Stimulated activated CD8-positive, alpha-beta memory T cell treated with anti-CD3 and anti-CD28 coated beads, Interleukin-15, amount 100 ng/mL, for 4 hours (primary cell): Measurements from ENCODE around the gene SPRED1.
"Not testable (repeated sequence)": the region's sequence is repeated elsewhere in the genome, so short reads cannot be mapped to it uniquely, and the experiment has no call there.

Experiments used
- DNase-seq, 2 donors: peaks; one replicate each; pipeline ENCODE4 v3.0.0-alpha.2; 2020; ENCODE audit warnings: low read depth in 2 of 2

Gene SPRED1

DNA sequence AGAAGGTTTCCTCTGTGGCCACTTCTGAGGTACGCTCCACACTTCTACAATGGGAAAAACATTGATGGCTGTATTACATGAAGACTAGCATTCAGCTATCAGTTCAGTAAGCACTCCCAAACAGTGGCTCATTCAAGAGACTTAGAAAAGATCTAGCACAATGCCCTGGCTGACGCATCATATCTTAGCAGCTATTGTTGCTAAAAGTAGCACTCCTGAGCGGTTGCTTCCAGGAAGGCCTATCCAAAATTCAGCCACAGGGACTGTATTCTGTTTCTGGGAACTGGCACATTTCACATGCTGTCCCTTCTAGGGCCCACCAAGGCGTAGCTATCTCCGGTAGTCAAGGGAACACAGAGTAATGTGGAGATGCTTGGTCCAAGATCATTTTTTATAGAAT lies 21.2 kb upstream of the SPRED1 start:
- DNase-seq: no peak

DNA sequence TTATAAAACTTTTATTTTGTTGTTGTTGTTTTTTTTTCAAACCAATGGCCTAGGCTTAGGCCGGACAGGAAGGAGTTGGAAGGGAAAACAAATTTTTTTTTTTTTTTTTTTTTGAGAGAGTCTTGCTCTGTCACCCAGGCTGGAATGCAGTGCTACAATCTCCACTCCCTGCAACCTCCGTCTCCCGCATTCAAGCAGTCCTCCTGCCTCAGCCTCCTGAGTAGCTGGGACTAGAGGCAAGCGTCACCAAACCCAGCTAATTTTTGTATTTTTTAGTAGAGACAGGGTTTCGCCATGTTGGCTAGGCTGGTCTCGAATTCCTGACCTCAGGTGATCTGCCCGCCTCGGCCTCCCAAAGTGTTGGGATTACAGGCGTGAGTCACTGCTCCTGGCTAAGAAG lies 15.6 kb upstream of the SPRED1 start:
- not testable (repeated sequence) for DNase-seq

DNA sequence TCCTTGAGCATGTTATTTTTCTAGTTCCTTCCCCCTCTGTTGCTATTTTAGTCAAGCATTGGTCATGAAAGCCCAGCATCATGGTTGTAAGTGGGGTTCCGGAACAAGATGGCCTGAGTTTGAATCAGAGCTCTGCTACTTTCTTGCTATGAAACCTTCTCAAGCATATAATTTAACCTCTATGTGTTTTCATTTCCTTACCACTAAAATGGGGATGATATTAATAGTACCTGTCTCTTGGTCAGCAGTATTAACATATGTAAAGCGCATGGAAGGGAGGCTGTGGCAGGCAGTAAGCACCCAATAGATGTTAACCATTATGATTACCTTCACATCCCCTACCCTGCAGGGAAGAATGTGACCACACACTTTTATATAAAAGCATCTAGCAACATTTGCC lies 14.3 kb upstream of the SPRED1 start:
- DNase-seq: no peak

DNA sequence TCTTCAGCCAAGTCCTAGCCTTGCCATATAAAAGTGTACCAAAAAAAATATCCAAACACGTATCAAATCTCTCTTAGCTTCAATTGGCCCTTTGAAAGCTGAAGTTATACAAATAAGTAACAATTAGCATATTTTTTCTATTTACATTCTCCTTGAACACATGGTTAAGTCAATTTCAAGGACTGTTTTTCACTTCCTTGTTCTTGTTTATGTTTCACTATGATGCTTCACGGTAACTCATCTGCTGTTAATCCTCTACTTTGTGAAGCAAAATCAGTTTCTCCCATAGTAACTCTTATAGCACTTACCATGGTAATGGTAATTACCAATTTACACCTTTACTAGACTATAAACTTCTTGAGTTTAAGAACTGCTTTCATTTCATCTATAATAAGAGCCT lies 10.6 kb upstream of the SPRED1 start:
- no peak for DNase-seq

DNA sequence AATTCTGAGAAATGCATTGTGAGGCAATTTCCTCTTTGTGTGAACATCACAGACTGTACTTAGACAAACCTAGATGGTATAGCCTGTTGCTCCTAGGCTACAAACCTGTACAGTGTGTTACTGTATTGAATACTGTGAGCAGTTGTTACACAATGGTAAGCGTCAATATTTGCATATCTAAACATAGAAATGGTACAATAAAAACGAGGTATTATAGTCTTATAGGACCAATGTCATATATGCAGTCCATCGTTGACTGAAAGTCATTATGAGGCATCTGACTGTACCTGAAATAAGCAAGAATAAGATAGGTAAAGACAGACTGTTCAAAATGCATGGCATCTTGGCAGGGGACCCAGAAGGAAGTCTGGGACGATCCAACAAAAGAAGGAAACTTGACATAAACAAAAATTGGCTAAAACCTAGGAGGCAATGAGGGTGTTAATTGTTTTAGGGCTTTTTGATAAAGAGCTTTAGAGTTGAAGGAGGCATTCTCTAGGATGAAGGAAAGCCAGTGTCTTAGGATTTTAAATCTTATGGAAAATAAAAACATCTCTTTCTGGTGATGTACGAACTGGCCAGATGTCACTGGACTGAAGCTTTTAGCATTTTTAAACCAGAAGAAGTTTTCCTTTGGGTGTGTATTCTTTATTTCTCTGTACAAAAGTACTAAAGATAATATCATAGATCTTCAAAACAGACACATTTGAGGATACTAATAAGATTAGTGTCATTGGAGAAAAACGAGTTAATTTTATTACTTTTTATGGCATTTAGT lies 9.2 kb upstream of the SPRED1 start:
- DNase-seq: no peak

DNA sequence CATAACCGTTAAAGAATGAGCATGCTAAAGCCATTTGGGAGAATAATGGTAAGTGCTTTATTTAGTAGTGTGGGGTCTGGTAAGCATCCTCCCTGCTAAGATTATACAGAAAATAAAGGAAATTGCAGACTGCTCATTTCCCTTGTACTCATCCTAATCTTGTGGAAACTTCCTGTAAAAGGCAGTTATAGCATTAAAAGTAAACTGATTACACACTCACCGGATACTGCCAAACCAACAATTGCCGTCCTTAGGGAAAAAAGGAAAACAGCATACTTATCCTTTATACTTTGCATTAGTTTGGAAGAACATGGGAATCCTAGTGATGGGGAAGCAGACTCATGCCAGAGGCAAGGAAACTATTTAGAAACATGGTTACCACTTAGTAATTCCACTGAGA lies 5.3 kb upstream of the SPRED1 start:
- DNase-seq: no peak

DNA sequence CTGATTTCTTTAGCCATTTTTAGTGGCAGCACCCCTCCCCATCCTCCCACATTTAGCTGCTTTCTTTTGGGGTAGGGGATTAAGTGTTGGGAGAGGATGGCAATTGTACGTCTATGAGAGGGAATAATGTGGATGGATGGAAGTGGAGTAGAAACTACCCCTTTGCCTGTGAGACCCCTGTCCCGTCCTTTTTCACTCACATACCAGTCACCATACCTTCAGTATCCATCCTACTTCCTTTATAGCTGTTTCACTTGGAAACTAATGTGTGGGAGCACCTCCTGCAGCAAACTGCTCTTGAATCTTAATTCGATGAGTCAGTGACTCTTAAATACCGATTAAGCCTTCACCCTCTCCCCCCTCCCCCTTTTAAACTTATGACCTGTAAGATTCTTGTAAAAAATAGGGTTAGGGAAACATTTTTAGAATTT lies 730 bp downstream of the SPRED1 start:
- DNase-seq: no peak

DNA sequence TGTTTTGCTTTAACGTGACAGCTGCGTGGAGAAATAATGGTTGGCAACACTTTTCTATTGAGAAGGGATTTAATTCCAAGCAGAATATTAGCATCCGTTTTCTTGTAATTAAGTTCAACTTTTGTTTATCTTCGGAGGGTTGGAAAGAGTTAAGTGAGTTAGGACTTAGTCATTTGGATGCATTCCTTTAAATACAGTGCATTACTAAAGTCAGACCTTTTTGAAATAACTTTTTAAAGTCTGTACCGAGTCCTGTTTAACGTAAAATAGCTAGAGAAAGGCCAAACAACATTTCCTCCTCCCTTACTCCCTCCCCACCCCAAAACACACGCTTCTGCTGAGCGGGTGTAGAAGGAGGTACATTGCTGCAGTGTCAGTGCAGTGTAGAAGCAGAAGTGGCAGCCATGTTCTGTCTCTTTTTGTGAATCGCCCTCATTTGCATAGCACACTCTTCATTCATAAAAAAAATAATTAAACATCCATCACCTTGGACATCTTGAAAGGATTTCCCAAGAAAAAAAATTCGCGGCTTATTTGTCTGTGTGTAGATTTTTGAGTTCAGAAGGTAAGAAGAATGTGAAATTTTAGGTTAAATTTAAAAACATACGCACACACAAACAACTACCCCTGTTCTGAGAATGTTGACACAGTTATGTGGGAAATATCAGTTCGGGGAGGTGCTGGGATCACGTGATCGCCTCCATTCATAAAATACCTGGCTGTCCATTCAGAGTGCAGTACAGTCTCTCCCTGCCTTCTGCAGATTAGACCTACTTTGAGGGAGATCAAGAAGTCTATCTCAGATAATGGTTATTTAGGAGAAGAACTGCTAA lies 1.6 kb downstream of the SPRED1 start:
- no peak for DNase-seq

DNA sequence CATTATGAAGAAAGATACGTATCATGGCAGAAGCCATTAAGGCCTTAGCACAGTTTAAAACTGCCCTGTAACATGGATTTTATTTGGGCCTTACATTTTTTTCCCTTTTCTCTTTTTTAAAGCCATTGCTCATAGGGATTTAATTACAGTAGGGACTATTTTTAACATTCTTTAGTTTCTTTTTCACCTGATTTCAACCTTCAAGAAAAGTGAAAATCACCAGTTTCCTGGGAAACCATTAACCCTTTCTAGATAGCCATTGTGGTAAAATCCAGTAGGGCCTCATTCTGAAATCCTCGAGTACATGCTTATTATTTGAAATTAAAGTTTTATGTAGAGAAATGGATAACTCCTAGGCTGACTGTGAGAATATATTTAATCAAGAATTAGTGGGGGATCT lies 3.1 kb downstream of the SPRED1 start:
- DNase-seq: no peak

DNA sequence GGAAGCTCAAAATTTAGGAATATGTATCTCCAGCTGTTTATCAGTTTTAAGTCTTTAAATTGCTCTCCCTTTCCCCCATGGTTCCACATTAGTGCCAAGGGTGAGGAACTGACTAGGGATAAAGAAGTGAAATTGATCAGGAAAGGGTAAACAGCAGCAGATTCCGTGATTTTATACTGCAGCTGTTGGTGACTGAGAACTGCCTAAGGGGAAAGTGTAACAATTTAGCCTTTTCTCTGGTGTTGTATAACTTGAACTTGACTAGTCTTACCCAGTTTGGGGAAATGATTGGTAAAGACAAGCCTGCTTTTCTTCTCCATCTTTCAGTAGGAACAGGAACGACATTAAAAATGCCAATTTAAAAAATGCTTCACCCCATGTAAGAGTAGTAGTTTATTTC lies 5.0 kb downstream of the SPRED1 start:
- no peak for DNase-seq

DNA sequence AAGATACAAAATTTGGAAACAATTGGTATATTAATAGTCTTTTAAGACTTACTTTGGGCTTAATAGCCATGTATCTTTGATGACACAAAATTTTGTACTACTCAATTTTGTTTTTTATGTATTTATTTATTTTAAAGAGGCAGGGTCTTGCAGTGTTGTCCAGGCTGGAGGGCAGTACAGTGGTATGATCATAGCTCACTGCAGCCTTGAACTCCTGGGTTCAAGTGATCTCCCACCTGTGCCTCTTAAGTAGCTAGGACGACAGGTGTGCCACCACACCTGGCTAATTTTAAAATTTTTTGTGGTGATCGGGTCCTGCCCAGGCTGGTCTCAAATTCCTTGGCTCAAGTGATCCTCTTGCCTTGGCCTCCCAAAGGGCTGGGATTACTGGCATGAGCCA lies 6.5 kb downstream of the SPRED1 start:
- no peak for DNase-seq

DNA sequence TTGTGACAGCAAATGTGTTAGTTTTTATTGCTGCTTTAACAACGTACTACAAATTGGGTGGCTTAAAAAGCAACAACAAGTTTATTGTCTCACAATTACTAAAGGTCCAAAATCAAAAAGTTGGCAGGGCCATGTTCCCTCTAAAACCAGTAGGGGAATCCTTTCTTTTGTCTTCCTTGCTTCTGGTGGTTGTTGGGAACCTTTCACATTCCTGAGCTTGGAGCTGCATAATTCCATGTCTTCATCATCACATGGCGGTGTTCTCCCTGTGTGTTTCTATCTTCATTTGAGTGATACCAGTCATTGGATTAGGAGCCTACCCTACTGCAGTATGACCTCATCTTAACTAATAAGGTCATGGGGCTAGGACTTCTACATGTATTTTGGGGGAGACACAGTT lies 7.4 kb downstream of the SPRED1 start:
- no peak for DNase-seq

DNA sequence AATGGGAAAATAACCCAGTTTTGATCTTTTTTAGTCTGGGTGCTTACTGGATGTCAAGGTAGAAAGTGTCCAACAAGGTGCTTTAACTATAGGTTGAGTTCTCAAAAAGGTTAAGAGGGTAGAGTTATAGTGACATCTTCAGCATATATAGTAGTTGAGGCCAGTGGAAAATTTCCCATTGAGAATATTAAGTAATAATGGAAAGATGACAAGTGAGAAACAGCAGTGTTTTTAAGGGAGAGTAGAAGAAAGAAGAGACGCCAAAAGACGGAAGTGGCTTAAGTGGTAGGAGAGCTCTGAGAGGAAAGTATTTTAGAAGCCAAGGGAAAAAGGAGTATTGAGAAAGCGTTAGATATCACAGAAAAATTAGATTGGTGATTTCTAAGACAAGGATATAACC lies 10.6 kb downstream of the SPRED1 start:
- DNase-seq: no peak

DNA sequence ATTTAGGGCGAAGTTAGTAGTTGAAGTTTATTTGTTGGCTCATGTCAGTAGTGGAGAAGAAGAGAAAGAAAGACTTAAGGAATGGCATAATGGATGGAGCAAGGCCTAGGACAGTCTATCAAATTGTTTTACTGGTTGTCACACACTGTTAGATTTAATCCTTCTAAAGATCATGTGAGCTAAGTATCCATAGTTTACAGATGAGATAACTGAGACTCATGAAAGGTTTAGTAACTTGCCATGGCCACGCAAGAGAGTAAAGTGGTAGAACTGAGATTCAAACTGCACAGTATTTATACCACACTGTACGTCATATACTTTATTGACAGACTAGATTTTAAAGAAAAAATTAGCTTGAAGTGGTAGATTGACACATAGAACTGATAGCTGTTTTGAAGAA lies 11.4 kb downstream of the SPRED1 start:
- DNase-seq: no peak

DNA sequence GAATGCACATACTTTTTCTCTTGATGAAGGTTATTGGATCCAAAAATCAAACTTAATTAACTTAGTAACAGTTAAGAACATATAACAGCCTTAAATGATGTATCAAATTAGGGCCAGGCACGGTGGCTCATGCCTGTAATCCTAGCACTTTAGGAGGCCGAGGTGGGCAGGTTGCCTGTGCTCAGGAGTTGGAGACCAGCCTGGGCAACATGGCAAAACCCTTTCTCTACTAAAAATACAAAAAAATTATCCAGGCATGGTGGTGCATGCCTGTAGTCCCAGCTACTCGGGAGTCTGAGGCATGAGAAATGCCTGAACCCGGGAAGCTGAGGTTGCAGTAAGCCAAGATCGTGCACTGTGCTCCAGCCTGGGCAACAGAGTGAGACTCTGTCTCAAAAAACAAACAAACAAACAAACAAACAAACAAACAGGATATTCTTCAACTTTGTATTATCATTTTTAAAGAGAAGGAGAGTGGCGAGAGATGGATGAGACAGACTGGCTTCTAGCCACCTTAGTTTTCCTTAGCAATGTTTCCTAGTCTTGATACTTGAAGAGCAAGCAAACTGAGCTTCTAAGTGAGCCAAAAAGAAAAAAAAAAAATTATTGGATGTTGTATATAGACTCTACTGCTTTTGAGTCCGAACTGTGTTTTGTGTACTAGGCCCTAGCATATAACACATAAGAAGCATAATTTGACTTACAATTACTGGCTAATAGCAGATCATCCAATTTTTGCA lies 13.8 kb downstream of the SPRED1 start:
- DNase-seq: no peak

DNA sequence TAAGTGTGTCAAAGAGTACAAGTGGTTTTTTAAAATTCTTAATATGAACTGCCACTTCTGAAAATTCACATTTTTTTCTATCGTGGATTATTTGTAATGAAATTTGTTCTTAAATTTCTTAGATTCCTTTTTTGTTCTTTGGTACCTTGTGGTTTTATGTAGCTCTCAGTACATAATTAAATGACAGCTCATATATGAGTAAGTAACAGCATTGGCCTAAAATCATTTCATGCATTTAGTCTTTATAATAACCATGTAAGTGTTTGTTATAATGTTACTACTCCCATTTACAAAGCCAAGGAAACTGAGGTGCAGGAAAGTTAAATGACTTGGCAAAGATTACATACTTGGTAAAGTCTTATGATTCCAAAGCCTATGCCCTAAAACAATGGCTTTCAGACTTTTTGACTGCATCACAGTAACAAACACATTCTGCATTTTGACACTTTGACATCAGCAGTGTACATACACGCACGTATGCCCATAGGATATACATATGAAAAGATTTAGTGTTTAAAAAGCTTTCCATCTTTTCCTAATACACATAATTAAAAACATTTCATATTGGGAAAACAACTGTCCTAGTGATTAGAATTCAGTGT lies 14.9 kb downstream of the SPRED1 start:
- DNase-seq: no peak

DNA sequence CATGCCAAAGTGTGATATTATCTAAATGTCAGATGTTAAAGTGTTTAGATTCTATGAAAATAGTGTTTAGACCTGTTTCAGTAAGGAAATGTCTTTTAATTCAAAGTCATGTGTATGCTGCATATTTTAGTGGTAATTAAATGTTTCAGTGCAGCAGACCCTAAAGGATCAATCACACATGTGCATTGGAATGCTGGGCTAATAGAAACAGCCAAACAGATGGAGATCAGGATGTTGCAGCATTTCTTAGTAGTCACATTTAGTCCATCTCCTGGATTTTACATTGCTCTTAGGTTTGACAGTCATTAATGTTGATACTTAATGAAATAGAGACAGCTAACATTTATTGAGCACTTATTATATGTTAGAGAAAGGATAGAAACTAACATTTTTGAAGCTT lies 18.5 kb downstream of the SPRED1 start:
- no peak for DNase-seq

DNA sequence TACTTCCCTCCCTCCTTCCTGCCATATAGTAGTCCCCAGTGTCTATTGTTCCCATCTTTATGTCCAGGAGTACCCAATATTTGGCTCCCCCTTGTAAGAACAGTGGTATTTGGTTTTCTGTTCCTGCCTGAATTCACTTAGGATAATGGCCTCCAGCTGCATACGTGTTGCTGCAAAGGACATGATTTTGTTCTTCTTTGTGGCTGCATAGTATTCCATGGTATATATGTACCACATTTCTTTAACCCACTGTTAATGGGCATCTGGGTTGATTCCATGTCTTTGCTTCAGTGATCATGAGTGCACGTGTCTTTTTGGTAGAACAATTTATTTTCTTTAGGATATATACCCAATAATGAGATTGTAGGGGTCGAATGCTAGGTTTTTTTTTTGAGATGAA lies 19.3 kb downstream of the SPRED1 start:
- no peak for DNase-seq

DNA sequence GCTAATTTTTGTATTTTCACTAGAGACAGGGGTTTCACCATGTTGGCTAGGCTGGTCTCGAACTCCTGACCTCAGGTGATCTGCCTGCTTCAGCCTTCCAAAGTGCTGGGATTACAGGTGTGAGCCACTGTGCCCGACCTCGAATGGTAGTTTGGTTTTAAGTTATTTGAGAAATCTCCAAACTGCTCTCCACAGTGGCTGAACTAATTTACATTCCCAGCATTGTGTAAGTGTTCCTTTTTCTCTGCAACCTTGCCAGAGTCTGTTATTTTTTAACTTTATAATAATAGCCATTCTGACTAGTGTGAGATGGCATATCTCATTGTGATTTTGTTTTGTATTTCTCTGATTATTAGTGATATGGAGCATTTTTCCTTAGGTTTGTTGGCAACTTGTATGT lies 19.8 kb downstream of the SPRED1 start:
- not testable (repeated sequence) for DNase-seq

DNA sequence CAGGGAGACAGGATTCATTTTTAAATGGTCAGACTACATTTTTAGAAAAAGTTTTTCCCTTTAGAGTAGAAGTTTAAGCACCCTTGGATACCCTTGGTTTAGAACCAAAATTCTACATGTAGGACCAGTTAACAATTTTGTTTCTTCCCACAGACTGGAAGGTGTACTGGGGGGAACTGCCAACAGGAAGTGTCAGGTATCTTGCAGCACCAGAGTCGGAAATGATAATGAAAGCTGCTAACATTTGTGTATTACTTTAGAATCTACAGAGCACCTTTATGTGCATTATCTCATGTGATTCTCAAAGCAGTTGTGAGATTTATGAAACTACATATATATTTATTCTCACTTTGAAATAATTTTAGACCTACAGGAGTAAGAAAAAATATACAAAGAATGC lies 21.5 kb downstream of the SPRED1 start:
- no peak for DNase-seq

DNA sequence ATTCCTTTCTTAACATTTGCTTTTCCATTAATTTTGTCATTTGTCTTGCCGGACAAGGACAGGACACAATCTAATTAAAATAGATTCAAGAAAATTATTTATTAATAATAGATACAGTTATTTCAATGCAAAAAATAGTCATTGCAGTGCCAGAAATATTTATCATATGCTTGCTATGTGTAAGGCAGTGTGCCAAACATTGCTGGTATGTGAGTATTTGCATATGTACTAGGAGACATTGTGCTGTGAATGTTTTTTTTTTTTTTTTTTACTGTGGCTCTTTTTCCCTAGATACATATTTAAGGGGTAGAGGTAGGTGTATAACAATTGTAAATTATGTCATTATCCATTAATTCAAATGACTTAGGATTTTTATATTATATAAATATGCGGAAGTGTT lies 23.3 kb downstream of the SPRED1 start:
- DNase-seq: no peak

DNA sequence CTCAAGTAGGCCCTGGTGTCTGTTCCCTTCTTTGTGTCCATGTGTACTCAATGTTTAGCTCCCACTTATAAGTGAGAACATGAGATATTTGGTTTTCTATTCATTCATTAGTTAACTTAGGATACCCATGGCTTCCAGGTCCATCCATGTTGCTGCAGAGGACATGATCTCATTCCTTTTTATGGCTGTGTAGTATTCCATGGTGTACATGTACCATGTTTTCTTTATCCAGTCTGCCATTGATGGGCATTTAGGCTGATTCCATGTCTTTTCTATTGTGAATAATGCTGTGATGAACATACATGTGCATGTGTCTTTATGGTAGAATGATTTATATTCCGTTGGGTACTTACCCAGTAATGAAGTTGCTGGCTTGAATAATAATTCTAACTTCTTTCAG lies 24.6 kb downstream of the SPRED1 start:
- not testable (repeated sequence) for DNase-seq
